A549 (cell line): ENCODE data around the gene TMEM218.
"Not testable (repeated sequence)": the region's sequence is repeated elsewhere in the genome, so short reads cannot be mapped to it uniquely, and the experiment has no call there.

Experiments
- CEBPB ChIP-seq, 2 experiments: fragments of >200 bp in 1 of 2; sonication (Bioruptor Twin) in 1 of 2; formaldehyde crosslinking in 1 of 2; IDR thresholded peaks; 2 replicates each; pipeline ENCODE4 v1.6.1; 2012 to 2016
- CHD2 ChIP-seq: fragments of 150-350 bp; IDR thresholded peaks from 2 replicates; pipeline ENCODE4 v1.6.1; 2014; ENCODE audit warnings: low read length; ENCODE audit not compliant: partially characterized antibody
- EHF ChIP-seq: fragments of 250-450 bp; sonication (Bioruptor Pico); IDR thresholded peaks from 2 replicates; pipeline ENCODE4 v1.5.0; 2020; ENCODE audit warnings: mild to moderate bottlenecking
- EP300 ChIP-seq, 2 experiments: fragments of >200 bp; sonication (Bioruptor Twin); formaldehyde crosslinking; IDR thresholded peaks; 2 replicates in 1 of 2; 3 replicates in 1 of 2; pipeline ENCODE4 v1.6.1; 2016 to 2017
- JUN ChIP-seq, 2 experiments: fragments of >200 bp; sonication (Bioruptor Twin); formaldehyde crosslinking; IDR thresholded peaks; 2 replicates in 1 of 2; 3 replicates in 1 of 2; pipeline ENCODE4 v1.6.1; 2016 to 2017
- MAFK ChIP-seq: fragments of 450-650 bp; IDR thresholded peaks from 2 replicates; pipeline ENCODE4 v1.6.1; 2014; ENCODE audit not compliant: partially characterized antibody
- MYC ChIP-seq: IDR thresholded peaks from 2 replicates; pipeline ENCODE4 v1.6.1; 2012; ENCODE audit warnings: mild to moderate bottlenecking, inconsistent platforms, low read length, improper control_type of control experiment, borderline replicate concordance
- NR3C1 ChIP-seq: fragments of >200 bp; sonication (Bioruptor Twin); formaldehyde crosslinking; IDR thresholded peaks from 3 replicates; pipeline ENCODE4 v1.6.1; 2017
- POLR2A ChIP-seq: IDR thresholded peaks from 2 replicates; pipeline ENCODE4 v1.6.1; 2012; ENCODE audit warnings: mild to moderate bottlenecking, low read length
- TP53 ChIP-seq: fragments of 250-450 bp; sonication (Bioruptor Pico); IDR thresholded peaks from 2 replicates; pipeline ENCODE4 v1.5.0; 2021; ENCODE audit warnings: mild to moderate bottlenecking, moderate library complexity
- ZFP36 ChIP-seq: fragments of 450-650 bp; IDR thresholded peaks from 2 replicates; pipeline ENCODE4 v1.6.1; 2014; ENCODE audit warnings: borderline replicate concordance; ENCODE audit not compliant: partially characterized antibody
- TF ChIP-seq, protein P1 (sequence below): fragments of >200 bp; sonication (Bioruptor Twin); formaldehyde crosslinking; IDR thresholded peaks from 3 replicates; pipeline ENCODE4 v1.5.1; 2016
- TF ChIP-seq, protein P2 (sequence below): fragments of 450-650 bp; IDR thresholded peaks from 2 replicates; pipeline ENCODE4 v1.6.1; 2014; ENCODE audit warnings: antibody characterized with exemption

DNA sequence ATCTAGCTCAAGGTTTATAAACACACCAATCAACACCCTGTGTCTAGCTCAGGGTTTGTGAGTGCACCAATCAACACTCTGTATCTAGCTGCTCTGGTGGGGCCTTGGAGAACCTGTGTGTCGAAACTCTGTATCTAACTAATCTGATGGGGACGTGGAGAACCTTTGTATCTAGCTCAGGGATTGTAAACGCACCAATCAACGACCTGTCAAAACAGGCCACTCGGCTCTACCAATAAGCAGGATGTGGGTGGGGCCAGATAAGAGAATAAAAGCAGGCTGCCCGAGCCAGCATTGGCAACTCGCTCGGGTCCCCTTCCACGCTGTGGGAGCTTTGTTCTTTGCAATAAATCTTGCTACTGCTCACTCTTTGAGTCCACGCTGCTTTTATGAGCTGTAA lies 21.3 kb downstream of the TMEM218 start:
- TF ChIP-seq, protein P1, sequence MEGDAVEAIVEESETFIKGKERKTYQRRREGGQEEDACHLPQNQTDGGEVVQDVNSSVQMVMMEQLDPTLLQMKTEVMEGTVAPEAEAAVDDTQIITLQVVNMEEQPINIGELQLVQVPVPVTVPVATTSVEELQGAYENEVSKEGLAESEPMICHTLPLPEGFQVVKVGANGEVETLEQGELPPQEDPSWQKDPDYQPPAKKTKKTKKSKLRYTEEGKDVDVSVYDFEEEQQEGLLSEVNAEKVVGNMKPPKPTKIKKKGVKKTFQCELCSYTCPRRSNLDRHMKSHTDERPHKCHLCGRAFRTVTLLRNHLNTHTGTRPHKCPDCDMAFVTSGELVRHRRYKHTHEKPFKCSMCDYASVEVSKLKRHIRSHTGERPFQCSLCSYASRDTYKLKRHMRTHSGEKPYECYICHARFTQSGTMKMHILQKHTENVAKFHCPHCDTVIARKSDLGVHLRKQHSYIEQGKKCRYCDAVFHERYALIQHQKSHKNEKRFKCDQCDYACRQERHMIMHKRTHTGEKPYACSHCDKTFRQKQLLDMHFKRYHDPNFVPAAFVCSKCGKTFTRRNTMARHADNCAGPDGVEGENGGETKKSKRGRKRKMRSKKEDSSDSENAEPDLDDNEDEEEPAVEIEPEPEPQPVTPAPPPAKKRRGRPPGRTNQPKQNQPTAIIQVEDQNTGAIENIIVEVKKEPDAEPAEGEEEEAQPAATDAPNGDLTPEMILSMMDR = not testable (repeated sequence)
- TF ChIP-seq NR3C1; EHF (CRISPR knock-in tag); JUN (IDR thresholded peaks at IDR 0.05); CEBPB (IDR thresholded peaks at IDR 0.05); CHD2; TP53; EP300 (IDR thresholded peaks at IDR 0.05); MAFK; MYC; POLR2A; ZFP36: not testable (repeated sequence)
- TF ChIP-seq, protein P2, sequence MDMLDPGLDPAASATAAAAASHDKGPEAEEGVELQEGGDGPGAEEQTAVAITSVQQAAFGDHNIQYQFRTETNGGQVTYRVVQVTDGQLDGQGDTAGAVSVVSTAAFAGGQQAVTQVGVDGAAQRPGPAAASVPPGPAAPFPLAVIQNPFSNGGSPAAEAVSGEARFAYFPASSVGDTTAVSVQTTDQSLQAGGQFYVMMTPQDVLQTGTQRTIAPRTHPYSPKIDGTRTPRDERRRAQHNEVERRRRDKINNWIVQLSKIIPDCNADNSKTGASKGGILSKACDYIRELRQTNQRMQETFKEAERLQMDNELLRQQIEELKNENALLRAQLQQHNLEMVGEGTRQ = not testable (repeated sequence)
